ENCODE data around the gene ANTXR1.

ANTXR1 gene

DNA sequence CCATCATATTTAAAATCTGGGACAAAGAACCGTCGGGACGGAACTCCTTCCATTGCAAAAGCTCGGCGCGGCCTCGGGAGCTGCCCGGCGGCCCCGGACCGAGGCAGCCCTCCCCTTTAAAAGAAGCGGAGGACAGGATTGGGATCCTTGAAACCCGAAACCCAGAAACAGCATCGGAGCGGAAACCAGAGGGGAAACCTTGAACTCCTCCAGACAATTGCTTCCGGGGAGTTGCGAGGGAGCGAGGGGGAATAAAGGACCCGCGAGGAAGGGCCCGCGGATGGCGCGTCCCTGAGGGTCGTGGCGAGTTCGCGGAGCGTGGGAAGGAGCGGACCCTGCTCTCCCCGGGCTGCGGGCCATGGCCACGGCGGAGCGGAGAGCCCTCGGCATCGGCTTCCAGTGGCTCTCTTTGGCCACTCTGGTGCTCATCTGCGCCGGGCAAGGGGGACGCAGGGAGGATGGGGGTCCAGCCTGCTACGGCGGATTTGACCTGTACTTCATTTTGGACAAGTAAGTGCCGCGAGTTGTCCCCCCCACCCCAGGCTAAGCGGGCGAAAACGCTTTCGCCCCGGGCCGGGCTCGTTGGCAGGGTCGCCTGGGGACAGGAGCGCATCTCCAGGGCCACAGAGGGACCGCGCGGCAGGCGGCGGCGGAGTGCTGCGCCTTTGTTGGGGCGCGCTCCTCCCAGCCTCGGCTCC, at the start of gene ANTXR1:
Gene ANTXR1 (plus strand): TSS at position 38 of the 698 bp plus-strand sequence. CDS start 321 bp downstream, at position 359.
- no peak for DNase-seq

DNA sequence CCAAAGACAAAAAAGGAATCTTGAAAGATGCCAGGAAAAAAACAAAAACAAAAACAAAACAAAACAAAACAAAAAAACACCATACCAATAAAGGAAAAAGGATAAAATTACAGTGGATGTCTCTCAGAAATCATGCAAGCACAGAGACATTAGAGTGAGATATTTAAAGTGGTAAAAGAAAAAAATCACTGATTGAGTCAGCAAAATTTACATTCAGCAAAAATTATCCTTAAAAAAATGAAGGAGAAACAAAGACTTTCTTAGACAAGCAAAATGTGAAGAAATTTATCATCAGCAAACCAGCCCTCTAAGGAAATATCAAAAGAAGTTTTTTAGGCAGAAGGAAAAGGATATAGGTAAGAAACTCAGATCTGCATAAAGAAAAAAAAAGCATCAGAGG, 48.7 kb upstream of the ANTXR1 start:
- no peak for DNase-seq

- no peak for DNase-seq
Observed at GRCh38 chr2:68968221-68968620, 44.8 kb upstream of the ANTXR1 start.

GRCh38 chr2:68969736-68970490, 43.1 kb upstream of the ANTXR1 start:
- no peak for DNase-seq

GRCh38 chr2:68970566-68971265, 42.3 kb upstream of the ANTXR1 start:
- DNase-seq, result no peak

- DNase-seq, result no peak
Observed at GRCh38 chr2:68971591-68972231, 41.3 kb upstream of the ANTXR1 start.

- DNase-seq, result no peak
Observed at GRCh38 chr2:68974251-68974650, 38.7 kb upstream of the ANTXR1 start, which contains the start of gene GKN1. TSS of gene GKN1 (plus strand) at chr2:68974636. CDS start at chr2:68974678, 42 bp downstream.

DNA sequence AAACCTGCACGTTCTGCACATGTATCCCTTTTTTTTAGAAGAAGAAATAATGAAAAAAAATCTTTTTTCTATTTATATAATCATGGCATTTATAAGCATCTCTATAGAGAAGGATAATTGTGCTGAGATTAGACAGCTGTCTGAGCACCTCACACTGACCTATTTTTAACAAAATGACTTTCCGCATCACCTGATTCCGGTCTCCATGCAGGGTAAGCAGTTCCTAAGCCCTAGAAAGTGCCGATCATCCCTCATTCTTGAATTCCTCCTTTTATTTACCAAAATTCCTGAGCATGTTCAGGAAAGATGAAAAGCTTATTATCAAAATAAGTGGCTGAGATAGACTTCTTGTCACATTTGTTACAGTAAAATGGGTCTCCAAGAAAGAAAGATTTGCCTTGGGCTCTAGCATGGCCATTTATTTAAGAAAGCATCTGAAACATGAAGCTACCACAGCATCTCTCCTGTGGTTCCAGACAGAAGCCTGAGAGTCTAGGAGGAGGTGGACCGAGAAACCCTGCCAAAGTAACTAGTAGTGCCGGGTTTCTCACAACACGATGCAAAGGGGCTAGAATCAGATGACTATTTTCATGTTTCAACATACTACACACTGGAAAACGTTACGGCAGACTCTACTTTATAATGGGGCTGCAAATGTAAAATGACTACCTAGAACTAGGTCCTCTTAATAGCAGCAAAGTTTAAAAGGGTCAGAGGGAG, 37.9 kb upstream of the ANTXR1 start:
- DNase-seq, result no peak

- no peak for DNase-seq
Observed at GRCh38 chr2:68975844-68976243, 37.1 kb upstream of the ANTXR1 start.

- DNase-seq, result no peak
Observed at GRCh38 chr2:68977453-68977852, 35.5 kb upstream of the ANTXR1 start.

- no peak for DNase-seq
Observed at GRCh38 chr2:68978098-68978497, 34.9 kb upstream of the ANTXR1 start.

DNA sequence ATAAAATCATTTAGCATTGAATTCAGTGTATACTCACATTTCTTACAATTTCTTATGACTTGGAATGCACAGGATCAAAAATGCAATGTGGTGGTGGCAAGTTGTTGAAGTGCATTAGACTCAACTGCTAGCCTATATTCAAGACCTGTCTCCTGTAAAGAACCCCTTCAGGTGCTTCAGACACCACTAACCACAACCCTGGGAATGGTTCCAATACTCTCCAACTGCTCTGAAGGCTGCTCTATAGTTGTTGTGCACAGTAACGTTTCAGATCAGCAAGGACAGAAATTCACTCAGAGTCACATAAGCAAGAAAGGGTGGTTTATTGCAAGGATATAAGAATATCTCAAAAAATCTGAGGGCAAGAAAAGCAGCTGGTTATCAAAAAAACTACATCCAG, 32.0 kb upstream of the ANTXR1 start:
- DNase-seq, result no peak

DNA sequence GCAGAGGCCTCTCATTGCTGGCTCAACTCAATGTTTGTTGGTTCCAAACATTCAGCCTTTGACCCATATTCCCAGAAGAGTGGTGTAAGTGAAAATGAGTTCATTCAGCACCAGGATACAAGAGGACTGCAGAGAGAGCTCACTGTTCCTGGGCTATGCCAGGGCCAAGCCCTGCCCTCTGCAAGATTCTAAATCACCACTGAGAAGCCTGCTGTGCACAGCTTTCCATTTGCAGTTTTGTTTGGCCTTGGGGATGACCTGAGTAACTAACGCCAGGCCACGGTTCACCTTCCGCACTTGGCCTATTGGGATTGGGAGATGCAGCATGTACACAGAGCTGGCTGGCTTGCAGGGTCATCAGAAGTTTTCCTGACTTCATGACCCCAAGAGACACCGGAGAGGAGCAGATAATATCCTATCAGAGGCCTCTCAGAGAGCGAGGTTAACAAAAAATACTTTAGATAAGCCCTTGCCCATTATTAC, 25.9 kb upstream of the ANTXR1 start:
- DNase-seq, result no peak

GRCh38 chr2:68989035-68989434, 23.9 kb upstream of the ANTXR1 start:
- no peak for DNase-seq

DNA sequence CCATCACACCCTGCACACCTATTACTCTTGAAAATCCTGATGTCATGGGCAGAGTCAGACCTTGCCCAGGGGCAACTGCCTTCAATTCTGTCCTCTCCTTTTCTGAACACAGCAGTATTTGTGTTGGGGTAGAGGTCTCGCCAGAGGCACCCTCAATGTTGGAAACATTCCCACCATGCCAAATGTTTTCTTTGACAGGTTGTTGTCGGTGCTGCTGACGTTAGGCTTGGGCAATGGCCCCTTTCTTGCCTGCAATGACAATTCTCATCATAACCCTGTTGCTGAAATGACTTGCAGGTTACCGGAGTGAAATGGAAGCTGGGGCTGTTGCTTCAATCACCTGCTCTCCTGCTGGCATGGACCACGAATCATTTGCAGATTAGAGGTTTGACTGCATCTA, 20.6 kb upstream of the ANTXR1 start:
- DNase-seq, result no peak

DNA sequence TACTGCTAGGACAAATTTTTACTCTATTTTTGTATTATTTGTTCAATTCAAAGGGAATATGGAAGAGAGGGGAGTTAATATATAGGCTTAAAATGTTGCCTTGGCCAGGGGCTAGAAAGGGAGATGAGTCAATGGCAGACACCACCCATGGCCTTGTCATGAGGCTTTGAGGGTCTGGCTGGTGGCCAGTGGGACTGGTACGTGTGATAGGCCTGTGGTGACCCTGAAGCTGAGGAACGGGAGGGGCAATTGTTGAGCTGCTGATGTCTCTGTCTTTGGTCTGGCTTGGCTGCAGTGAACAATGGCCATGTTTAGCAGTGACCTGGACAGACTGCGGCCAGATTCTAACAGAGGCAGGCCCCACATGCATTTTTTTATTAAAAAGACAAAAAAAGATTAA, 20.0 kb upstream of the ANTXR1 start:
- DNase-seq, result no peak

DNA sequence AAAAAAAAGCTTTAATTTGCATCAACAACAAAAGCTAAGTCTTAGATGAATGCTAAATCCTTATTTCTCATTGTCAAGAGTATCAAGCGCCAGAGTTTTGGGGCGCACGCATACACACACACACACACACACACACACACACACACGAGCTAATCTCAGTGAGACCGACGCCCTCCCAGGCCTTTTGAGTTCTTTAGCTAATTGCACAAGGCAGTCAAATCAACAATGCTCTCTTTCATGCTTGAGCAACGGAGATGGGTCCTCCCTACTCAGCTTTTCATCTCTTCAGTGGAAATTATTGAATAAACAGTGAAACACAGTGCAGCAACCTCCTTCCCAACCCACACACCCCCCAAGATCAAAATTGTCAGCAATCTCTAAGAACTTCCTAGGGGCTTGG, 19.3 kb upstream of the ANTXR1 start:
- no peak for DNase-seq

GRCh38 chr2:68994864-68995263, 18.1 kb upstream of the ANTXR1 start:
- DNase-seq, result no peak

- no peak for DNase-seq
Observed at GRCh38 chr2:68995916-68996315, 17.1 kb upstream of the ANTXR1 start.

- no peak for DNase-seq
Observed at GRCh38 chr2:68997401-68997800, 15.6 kb upstream of the ANTXR1 start.

DNA sequence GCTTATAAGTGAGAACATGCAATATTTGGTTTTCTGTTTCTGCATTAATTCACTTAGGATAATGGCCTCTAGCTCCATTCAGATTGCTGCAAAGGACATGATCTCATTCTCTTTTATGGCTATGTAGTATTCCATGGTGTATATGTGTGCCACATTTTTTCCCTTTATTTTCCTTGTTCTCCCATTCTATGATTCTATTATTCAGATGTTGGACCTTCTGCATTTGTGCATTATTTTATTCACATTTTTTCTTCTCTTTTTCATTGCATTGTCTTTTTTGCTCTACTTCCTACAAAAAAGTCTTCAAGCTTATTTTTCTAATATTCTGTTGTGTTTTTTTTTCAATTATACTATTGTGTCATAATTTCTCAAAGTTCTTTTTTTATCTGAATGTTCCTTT, 11.1 kb upstream of the ANTXR1 start:
- DNase-seq, result no peak

DNA sequence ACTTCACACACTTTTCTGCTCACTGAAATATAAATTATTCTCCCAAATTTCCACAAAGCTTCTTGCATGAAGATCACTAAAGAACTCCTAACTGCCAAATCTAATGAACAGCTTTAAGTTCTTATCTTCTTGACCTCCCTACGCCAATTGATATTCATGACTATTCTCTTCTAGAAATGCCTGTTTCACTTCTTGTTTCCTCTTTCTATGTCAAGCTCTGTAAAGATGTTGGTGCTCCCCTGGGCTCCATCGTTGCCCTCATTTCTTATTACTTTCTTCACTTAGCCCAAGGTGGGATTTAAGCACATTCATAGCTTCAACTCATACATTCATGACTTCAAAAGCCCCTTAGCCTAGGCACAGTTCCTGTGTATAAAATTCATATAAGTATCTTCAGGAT, 9.2 kb upstream of the ANTXR1 start:
- no peak for DNase-seq

All from CD4-positive, alpha-beta T cell treated with Interleukin-6 for 4 hours (primary cell).